PC-3 (cell line): ENCODE results near the gene PREX1. TPM values are rescaled to one million over a fixed set of nuclear protein-coding genes. Genes with fewer than 3 reads are reported as not detected.

ENCODE experiments used
- ATAC-seq: fragments of 200-7000 bp; cut with Tn5 transposase; 2 replicates; pipeline ENCODE4 v1.9.1; 2020; ENCODE audit warnings: mild to moderate bottlenecking, moderate library complexity
- BruUV-seq: library from RNA; stranded (reverse); fragments of 400-500 nt; replicated peaks from 2 replicates; lab custom pipeline; 2021; lab: Mats Ljungman, UMichigan
- CTCF ChIA-PET: fragments of 300-600 bp; sonication (Branson Sonifier 250); formaldehyde crosslinking; loops from one replicate; lab custom pipeline; 2022; ENCODE audit warnings: antibody characterized with exemption; lab: Charles Lee
- POLR2A ChIA-PET: fragments of 300-600 bp; sonication (Branson Sonifier 250); formaldehyde crosslinking; loops from one replicate; lab custom pipeline; 2022; ENCODE audit warnings: antibody characterized with exemption; ENCODE audit not compliant: unreplicated experiment; lab: Charles Lee
- DNase-seq: peaks from one replicate; pipeline ENCODE4 v3.0.0-alpha.2; 2015
- H2AFZ ChIP-seq: fragments of 300-600 bp; sonication (generic); 2 replicates; pipeline ENCODE4 v1.6.0; 2016; ENCODE audit warnings: antibody characterized with exemption, low read length
- H3F3A ChIP-seq: fragments of 300-600 bp; sonication (generic); one replicate; pipeline ENCODE4 v1.6.0; 2017; ENCODE audit warnings: antibody characterized with exemption, low read length, control low read depth, mild to moderate bottlenecking; ENCODE audit not compliant: unreplicated experiment
- H3K27ac ChIP-seq: fragments of 300-600 bp; sonication (generic); 2 replicates; pipeline ENCODE4 v1.5.1; 2016; ENCODE audit warnings: mild to moderate bottlenecking, low read length
- H3K27me3 ChIP-seq: fragments of 300-600 bp; sonication (generic); 2 replicates; pipeline ENCODE4 v1.6.1; 2016; ENCODE audit warnings: low read length, mixed read lengths
- H3K36me3 ChIP-seq: fragments of 300-600 bp; sonication (generic); 2 replicates; pipeline ENCODE4 v1.6.1; 2016; ENCODE audit warnings: low read depth, mixed run types, low read length, mixed read lengths
- H3K4me1 ChIP-seq: fragments of 300-600 bp; sonication (generic); 2 replicates; pipeline ENCODE4 v1.5.1; 2016; ENCODE audit warnings: low read length; ENCODE audit not compliant: insufficient read depth
- H3K4me2 ChIP-seq: fragments of 300-600 bp; sonication (generic); 2 replicates; pipeline ENCODE4 v1.6.0; 2016; ENCODE audit warnings: low read length
- H3K4me3 ChIP-seq: fragments of 300-600 bp; sonication (generic); 2 replicates; pipeline ENCODE4 v1.5.1; 2016; ENCODE audit warnings: mild to moderate bottlenecking, low read length, mixed read lengths
- H3K79me2 ChIP-seq: fragments of 300-600 bp; sonication (generic); 2 replicates; pipeline ENCODE4 v1.6.1; 2017; ENCODE audit warnings: low read length, mixed read lengths
- H3K9ac ChIP-seq: fragments of 300-600 bp; sonication (generic); 2 replicates; pipeline ENCODE4 v1.6.0; 2016; ENCODE audit warnings: mild to moderate bottlenecking, low read length
- H3K9me2 ChIP-seq: fragments of 300-600 bp; sonication (generic); replicated peaks from 2 replicates; pipeline ENCODE4 v1.6.1; 2016; ENCODE audit warnings: mixed run types, low read length, mixed read lengths
- H3K9me3 ChIP-seq: fragments of 300-600 bp; sonication (generic); 2 replicates; pipeline ENCODE4 v1.6.1; 2016; ENCODE audit warnings: low read length, mixed read lengths
- H4K20me1 ChIP-seq: fragments of 300-600 bp; sonication (generic); 2 replicates; pipeline ENCODE4 v1.6.1; 2016; ENCODE audit warnings: low read length, mixed read lengths
- CTCF ChIP-seq: fragments of 300-600 bp; sonication (generic); conservative IDR thresholded peaks from 2 replicates; pipeline ENCODE4 v1.5.1; 2017; ENCODE audit warnings: antibody characterized with exemption, low read depth, mild to moderate bottlenecking, low read length
- EZH2 ChIP-seq: fragments of 300-600 bp; sonication (generic); IDR thresholded peaks from one replicate; pipeline ENCODE4 v1.6.1; 2017; ENCODE audit warnings: antibody characterized with exemption, mild to moderate bottlenecking, low read length; ENCODE audit not compliant: unreplicated experiment
- EZH2phosphoT487 ChIP-seq: fragments of 300-600 bp; sonication (generic); IDR thresholded peaks from 2 replicates; pipeline ENCODE4 v1.6.1; 2018; ENCODE audit warnings: mild to moderate bottlenecking, antibody characterized with exemption, low read length, borderline replicate concordance
- intact Hi-C: fragments of 100-400 bp; cut with micrococcal nuclease; formaldehyde crosslinking; loops from 2 replicates; pipeline ENCODE4 v1.9.0; 2023
- total RNA-seq: library from RNA; depleted of rRNA; stranded (reverse); fragments of >200 nt; gene quantifications from 2 replicates; pipeline ENCODE4 v1.2.3, GENCODE V29; 2014

PREX1 gene
- total RNA-seq, 1 experiment from 2014 or later: 22.1 TPM

GRCh38 chr20:48801197-48801596 is 26.6 kb downstream of the PREX1 start:
- H3K4me2 ChIP-seq: no peak overlapping the region
- no peaks in the 10 kb centered on the region for H3K27me3 ChIP-seq
- no TSS peak for BruUV-seq
- H3K9me3 ChIP-seq: no peaks in the 10 kb centered on the region
- H3K4me3 ChIP-seq: no peak overlapping the region
- no peak overlapping the region for H3K9ac ChIP-seq
- DNase-seq (no peak), ATAC-seq (no peak)
- H3K4me1 ChIP-seq: no peaks in the 10 kb centered on the region
- POLR2A ChIA-PET: no interaction called here
- intact Hi-C loops: no loop called here
- no peaks in the 10 kb centered on the region for H3F3A ChIP-seq
- TF ChIP-seq CTCF (no peak), EZH2phosphoT487 (no peak), EZH2 (no peak)
- CTCF ChIA-PET: no interaction called here
- H4K20me1 ChIP-seq: no peaks in the 10 kb centered on the region
- H3K36me3 ChIP-seq: no peaks in the 10 kb centered on the region
- no peak overlapping the region for H3K27ac ChIP-seq
- H3K79me2 ChIP-seq: no peaks in the 10 kb centered on the region
- H3K9me2 ChIP-seq: no peaks in the 10 kb centered on the region
- H2AFZ ChIP-seq: no peak overlapping the region

- TF ChIP-seq EZH2 (no peak), CTCF (no peak), EZH2phosphoT487 (no peak)
- ChIA-PET POLR2A (no interaction called here), CTCF (no interaction called here)
- H3K9me2 ChIP-seq: no peaks in the 10 kb centered on the region
- no peak overlapping the region for H2AFZ ChIP-seq
- no peaks in the 10 kb centered on the region for H3K27me3 ChIP-seq
- H3K9me3 ChIP-seq: no peaks in the 10 kb centered on the region
- H3K4me2 ChIP-seq: no peak overlapping the region
- ATAC-seq (no peak), DNase-seq (no peak)
- H3K36me3 ChIP-seq: no peaks in the 10 kb centered on the region
- BruUV-seq: no TSS peak
- H3K27ac ChIP-seq: no peak overlapping the region
- no peaks in the 10 kb centered on the region for H3K4me1 ChIP-seq
- H3K4me3 ChIP-seq: no peak overlapping the region
- H3F3A ChIP-seq: no peaks in the 10 kb centered on the region
- no peaks in the 10 kb centered on the region for H3K79me2 ChIP-seq
- intact Hi-C loops: no loop called here
- no peak overlapping the region for H3K9ac ChIP-seq
- no peaks in the 10 kb centered on the region for H4K20me1 ChIP-seq
Measured at GRCh38 chr20:48800177-48800576, 27.6 kb downstream of the PREX1 start.

- no peak for DNase-seq
- TF ChIP-seq EZH2: no peak
- no peak for TF ChIP-seq CTCF
- TF ChIP-seq EZH2phosphoT487: no peak
- Histone ChIP-seq H3K27ac (no peak overlapping the region), H3F3A (no peaks in the 10 kb centered on the region), H3K4me2 (no peak overlapping the region), H3K4me3 (no peak overlapping the region), H2AFZ (no peak overlapping the region), H3K9me3 (no peaks in the 10 kb centered on the region), H3K27me3 (no peaks in the 10 kb centered on the region), H4K20me1 (no peaks in the 10 kb centered on the region), H3K36me3 (no peaks in the 10 kb centered on the region), H3K79me2 (no peaks in the 10 kb centered on the region), H3K9me2 (no peaks in the 10 kb centered on the region), H3K9ac (no peak overlapping the region), H3K4me1 (no peaks in the 10 kb centered on the region)
- ATAC-seq: no peak
- no TSS peak for BruUV-seq
- POLR2A ChIA-PET: no interaction called here
- CTCF ChIA-PET: interaction anchor here (0.5 kb wide), 1 partner anchor 70 kb away, joined by 3 read pairs; no protein-coding TSS in a partner anchor
- intact Hi-C loops: loop anchor here (10.0 kb wide), 1 partner anchor 145 kb away; no protein-coding TSS in a partner anchor
Measured at GRCh38 chr20:48799328-48800105, 28.3 kb downstream of the PREX1 start.
